ENCODE measurements around the gene ZFYVE26.

ZFYVE26 gene

DNA sequence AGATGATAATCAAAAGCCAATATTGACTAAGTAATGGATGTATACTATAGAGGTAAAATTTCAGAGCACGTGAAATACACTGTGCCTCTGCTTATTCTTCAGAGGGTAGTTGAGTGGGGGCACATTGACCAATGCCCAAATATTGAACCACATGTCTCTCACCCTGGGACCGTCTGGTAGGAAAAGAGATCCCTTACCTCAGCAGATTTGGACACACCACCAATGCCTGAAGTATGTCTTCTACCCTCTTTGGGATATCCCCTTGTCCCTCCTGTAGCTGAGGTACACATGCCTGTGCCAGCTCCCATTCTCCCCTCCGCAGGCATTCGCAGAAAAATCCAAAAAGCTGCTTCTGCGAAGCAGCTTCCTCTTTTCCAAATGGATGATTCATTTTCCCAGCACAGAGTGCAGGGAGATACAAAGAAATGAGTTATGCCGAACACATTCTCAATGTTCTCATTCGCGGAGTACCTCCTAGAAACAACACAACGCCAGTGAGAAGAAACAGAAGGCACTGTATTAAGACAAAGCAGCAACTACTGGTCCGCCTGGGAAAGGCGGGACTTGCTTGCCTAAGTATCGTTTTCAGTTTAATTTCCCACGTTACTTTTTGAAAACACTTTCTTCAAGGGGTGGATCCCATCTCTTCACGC lies 691 bp downstream of the ZFYVE26 start:
- DNase-seq: peak; percentile 68

DNA sequence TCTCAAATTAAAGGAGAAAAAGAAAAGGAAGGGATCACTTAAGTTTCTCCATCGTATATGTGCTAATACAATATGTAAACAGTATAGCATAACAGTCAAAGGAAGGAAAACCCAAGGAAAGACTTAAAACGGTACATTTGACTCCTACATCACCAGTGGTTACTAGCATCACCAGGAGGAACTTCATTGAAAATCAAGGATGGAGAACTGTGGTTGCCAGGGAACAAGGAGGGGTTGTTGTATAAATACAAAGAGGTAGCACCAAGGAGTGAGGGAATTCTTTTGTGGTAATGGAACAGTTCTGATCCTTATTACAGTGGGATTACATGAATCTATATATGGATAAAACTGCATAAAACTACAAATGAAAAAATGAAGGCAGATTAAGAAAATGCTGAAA lies 1.6 kb downstream of the ZFYVE26 start:
- DNase-seq: peak; percentile 43

DNA sequence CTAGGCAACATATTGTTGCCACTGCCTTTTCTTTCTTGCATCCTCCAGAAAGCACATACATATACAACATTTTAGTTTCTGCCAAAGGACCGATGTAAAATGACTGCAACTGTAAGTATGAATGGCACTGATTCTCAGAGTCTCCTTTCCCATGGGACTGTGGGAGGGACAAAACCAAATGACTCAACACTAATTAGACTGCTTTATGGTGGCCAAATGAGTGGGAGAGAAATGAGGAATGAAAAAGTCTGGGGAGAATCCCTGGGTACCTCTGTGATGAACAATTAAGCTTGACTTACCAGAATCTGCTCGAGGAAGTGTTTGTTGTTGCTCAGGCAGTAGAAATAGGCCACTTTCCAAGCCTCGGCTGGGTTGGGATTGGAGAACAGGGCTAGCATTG lies 10.1 kb downstream of the ZFYVE26 start:
- DNase-seq: peak; percentile 16

DNA sequence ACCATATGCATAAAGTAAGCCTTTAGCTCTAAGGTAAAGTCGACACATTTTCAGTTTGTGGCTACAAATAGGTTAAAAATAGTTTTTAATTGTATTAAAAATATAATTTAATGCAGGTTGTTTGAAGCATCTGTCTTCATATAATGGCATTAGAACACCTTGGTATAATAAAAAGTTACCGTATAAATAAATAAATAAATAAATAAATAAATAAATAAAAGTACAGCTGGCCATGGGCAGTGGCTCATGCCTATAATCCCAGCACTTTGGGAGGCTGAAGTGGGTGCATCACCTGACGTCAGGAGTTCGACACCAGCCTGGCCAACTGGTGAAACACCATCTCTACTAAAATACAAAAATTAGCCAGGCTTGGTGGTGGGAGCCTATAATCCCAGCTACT lies 15.6 kb downstream of the ZFYVE26 start:
- no peak for DNase-seq

DNA sequence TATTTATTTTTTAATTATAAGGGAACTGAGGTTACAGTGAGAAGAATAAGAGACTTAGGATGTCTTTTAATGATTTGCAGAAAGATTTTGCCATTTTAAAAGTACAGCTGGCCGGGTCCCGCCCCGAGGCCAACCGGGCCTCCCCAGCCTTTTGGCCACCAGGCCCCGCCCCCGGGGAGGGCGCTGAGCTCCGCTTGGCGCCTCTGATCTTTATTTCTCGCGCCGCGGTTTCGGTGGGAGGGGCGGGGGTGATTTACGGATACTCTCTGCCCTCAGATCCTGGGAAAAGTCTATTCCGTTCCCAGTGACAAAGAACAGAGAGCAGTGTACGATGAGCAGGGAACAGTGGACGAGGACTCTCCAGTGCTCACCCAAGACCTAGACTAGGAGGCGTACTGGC lies 17.7 kb downstream of the ZFYVE26 start:
- DNase-seq: no peak

DNA sequence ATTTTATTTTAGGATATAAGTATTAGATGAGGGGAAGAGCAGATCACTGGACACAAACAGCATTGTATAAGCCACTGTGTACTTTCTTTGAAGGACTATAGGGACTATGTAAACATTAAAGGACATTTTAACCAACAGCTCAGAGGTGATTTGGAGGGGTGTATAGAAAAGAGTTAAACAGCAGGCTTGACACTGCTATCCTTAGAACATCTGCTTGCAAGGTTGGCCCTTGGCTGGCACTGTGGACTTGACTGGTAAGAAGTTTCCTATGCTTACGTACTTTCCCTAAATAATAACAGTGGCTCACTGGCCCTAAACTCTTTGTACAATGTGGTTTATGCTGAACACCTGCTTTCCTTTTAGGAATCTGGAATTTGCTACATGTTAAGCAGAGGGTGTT lies 28.7 kb downstream of the ZFYVE26 start:
- DNase-seq: no peak

DNA sequence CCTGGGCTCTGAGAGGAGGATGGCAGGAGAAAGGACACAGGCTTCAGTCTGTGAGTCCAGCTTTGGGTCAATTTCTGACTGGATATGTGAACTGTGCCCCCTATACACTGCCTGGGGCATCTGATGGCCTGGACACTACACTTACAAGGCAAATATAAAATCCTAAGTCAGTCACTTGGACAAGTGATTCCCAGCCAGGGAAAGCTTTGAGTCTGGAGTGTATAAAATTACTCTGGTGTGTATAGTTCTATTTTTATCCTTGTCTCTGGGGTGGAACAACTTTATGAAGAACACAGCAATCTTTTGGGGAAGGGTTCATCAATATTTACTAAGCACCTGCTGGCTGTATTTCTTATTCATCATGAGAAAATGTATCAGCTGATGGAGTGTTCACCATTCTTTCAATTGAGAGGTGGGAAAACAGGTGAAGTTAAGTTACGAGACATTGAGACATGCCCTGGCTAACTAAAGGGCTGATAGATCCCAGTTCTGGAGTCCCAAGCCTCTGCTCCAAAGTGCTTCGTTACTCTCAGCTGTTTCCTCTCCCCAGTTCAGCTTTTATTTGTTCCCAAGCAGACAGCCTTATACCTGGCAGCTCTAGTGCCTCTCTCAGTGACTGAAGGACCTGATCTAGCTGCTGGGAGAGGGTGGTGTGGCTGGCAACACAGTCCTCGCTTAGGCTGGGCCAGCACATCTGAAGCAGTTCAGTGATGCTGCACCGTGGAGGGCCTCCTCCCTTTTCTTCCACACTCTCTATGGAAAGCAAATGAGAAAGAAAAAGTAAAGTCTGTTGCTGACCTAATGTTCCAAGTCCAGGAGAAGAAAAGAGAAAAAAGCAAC lies 30.9 kb downstream of the ZFYVE26 start:
- no peak for DNase-seq

DNA sequence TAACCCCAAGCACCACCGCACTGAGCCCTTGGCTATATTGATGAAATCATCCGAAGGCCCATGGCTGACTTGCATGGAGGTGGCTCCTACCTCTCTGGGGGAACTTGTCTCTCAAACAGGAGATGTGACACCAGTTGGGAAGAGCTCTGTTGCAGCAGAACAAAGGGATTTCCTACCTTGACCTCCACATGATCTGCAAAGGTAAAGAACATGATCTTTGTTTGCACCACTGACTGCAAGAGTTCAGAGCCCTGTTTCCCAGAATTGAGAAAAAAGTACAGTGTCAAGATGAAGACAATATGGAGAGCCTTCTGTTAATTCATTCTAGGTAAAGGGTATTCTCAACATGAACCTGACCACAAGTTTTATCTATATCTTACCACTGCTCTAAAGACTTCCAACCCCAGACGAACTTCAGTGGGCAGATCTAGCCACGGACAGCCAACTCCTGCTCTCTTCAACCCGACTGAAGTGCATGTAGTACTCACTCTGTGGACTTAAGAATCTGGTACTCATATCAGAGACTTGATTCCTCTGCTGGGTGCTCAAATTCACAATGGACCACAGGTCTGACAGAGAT lies 32.1 kb downstream of the ZFYVE26 start:
- no peak for DNase-seq

DNA sequence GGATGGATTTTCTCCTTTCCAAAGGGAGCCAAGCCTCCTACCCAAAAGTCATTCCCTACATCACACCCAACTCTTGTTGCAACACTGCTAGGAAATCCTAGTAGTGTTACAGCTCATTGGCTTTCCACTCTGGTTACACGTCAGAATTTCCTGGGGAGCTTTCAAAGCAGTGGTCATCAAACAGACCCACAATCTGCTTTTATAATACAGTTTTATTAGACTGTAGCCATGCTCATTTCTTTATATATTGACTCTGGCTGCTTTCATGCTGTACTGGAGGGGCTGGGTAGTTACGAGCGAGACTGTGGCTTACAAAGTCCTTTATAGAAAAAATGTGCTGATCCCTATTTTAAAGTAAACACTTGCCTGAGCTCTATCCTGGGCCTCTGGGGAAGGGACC lies 34.3 kb downstream of the ZFYVE26 start:
- DNase-seq: no peak

DNA sequence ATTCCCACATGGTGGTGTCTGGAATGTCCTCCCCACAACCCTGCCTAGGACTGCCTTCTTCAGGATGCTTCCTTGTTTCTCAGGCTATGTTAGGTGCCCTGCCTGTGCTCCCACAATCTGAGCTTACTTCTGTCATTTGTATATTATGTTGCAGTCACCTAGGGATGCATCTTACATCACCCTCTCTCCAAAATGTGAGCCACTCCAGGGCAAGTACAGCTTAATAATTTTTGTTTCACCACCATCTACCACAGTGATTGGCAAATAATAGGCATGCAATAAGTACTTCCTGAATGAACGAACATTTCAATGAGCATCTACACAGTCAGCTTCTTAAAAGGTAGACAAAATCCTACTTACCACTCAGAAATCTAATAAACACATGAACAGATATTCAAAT lies 37.6 kb downstream of the ZFYVE26 start:
- peak; percentile 36 for DNase-seq

DNA sequence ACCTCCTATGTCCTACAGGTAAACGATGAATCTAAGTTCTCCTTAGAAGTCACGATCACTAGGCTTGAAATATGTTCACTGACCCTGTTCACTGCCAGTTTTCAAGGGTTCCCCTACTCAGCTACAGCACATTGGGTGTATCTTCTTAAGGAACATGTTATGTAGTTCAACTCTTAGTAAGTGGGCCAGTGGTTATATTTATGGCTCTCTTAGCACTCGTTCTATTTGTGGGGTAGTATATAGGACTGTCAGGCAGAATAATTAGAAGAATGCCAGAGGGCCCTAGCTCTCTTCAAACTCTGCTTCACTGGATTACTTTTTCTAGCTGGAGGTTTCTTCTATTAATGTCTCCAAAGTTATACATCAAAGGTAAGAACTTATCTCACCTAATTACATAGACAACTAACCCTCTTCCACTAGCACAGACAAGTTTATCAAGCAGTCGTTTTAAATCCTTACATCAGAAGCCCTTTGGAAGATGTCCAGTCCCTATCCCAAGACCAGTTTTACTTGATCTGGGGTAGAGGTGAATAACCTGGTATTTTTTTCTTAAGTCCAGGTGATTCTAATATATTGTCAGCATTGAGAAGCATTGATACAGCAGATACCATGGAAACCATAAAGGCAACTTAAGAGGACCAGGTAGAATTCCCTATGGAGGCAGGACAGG lies 39.6 kb downstream of the ZFYVE26 start:
- DNase-seq: no peak

DNA sequence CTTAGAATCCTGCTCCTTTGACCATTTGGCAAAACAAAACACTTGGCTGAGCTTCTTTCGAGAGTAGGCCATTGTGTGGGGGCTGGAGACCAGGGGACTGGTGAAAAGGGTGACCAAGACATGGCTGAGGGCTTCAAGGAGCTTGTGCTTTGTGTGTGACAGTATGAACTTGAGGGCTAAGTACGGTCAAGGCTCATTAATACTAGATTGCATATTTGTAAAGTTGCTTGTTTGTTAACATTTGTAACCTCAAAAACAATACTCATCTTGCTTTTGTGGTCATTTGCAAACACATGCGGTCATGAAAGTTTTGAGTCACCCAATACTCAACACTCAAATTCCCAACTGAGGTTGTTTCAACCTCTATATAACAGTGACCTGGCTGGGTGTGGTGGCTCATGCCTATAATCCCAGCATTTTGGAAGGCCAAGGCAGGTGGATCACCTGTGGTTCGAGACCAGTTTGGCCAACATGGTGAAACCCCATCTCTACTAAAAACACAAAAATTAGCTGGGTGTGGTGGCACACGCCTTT lies 42.5 kb downstream of the ZFYVE26 start:
- no peak for DNase-seq

DNA sequence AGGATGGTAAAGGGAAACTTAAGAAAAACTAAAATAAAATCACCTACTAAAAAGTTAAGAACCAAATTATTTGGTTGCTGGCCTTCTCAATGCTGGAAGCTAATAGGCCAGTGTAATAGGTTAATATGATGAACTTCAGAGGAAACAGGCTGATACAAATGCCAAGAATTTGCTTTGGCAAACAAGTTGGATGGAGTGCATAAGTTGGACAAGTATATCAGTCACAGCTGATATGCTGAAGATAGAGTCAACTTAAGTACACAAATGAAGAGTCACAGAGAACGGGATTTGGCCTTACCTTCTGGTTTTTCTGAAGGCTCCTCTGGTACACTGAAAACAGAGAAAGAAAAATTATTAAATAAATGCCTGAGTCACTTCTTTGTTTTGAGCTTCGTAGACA lies 48.2 kb downstream of the ZFYVE26 start:
- no peak for DNase-seq

DNA sequence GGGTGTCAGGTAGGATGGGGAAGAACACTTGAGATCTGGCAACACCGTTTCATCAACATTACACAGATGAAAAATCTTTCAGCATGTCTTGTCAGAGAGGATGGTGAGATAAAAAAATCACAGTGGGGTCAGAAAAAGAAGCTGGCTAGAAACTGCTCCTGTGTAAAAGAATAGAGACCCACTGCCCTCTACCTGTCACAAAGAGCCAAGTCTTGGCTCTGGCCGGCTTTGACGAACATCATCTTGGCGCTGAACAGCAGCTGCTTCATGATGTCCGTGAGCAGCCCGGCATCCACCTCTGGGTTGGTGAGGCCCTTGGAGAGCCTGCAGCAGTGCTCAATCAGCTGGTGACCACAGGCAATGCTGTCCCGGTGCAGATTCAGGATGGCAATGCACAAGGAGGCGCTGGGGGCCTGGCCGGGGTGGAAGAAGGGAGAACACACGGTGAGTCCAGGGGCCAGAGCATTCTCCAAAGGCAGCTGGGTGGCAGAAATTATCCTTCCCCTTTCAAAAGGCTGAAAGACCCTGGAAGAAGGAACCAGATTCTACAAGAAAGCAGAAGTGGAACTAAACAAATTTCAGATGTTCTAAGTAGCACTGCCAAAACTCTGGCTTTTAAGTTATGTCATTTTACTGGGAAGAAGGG lies 50.2 kb downstream of the ZFYVE26 start:
- DNase-seq: peak; percentile 85

DNA sequence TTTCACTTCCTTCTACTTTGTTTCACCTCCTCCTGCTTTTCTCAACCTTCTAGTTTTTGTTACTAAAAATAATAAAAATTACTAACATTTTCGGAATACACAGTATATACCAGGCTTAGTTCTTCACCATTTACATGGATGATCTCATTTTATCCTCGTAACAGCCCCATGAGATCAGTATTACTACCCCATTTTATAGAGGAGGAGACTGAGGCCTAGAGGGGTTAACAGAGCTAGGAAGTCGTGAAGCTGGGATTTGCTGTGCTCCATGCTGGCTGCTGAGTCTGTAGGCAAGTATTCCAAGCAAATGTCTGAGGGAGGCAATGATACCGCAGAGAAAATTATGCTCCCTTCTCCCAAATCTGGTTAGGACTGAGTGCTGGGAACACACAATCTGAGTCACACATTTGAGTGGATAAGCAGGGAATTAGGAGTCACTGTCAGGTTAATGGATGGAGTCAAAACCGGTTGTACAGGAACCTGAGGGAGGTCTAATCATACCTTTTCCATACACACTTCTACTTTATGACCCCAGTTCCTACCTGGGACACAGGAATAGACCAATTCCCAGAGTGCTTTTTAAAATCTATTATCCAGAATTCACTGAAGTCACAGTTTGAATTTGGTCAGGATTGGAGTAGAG lies 51.1 kb downstream of the ZFYVE26 start:
- DNase-seq: no peak

DNA sequence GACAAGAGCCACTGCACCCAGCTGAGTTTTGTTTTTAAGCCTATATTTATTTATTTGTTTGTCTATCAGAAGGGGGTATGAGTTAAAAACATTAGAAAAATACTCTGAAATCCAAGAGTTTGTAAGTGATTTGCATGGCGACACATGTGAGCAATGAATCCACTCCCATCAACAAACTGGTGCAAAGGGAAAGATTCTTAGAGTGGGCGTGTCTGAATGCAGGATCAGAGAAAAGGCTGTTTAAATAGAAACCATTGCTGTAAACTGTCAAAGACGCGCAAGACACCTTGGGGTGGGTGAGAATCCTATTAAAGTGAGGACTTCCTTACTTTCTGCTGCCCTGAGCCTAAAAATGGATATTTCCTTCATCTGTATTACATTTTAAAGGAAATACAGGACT lies 51.9 kb downstream of the ZFYVE26 start:
- no peak for DNase-seq

DNA sequence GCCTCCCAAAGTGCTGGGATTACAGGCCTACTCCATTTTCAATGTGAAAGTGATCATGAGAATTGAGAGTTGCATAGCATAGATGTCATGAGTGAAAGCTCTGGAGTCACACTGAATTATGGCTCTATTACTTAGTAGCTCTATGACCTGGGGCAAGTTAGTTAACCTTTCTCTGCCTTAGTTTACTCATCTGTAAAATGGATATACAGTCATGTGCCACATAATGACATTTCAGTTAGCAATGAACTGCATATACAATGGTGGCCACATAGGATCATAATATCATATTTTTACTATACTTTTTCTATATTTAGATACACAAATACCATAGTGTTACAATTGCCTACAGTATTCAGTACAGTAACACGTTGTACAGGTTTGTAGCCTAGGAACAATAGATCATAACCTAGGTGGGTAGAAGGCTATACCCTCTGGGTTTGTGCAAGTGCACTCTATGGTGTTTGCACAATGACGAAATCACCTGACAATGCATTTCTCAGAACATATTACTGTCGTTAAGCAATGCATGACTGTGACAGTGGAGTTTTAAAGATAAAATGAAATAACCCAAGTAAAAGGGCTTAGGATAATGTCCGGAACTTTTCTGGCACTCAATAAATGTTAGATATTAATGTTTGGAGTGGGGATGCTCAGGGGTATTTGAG lies 53.1 kb downstream of the ZFYVE26 start:
- DNase-seq: peak; percentile 55

DNA sequence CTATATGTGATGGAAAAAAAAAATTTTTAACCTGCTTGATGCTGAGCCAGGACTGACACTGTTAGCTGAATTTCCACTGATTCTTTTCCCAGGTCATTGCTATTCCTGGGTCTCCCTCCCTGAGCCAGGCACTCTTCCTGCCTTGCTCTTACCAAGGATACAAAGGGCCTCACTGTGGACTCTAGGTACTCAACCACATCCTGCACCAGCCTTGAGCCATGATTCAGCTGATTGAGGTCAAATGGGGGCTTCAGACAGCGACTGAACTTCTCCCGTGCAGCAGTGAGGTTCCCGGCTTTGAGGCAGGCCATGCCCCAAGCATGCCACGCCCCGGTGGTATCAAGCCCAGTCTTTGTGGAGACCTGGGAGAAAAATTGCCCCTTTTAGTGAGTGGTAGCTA lies 54.3 kb downstream of the ZFYVE26 start:
- no peak for DNase-seq

DNA sequence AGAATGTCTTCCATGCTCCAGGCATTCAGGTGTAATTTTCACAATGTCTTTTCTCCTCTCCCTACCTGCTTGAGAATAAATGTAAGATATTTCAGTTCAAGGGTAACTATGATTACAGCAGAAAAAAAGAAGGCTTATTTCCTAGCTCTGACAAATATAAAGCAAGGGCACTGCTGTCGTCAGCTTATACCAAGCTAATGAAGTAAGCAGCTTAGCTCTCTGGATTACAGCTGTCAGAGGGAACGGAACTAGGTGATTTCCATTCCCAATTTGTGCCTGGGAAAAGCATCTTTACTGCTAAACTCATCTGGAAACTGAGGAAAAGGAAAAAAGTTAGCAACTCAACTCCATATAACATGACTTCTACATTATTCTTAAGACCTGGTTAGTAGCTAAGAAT lies 56.5 kb downstream of the ZFYVE26 start:
- DNase-seq: no peak

DNA sequence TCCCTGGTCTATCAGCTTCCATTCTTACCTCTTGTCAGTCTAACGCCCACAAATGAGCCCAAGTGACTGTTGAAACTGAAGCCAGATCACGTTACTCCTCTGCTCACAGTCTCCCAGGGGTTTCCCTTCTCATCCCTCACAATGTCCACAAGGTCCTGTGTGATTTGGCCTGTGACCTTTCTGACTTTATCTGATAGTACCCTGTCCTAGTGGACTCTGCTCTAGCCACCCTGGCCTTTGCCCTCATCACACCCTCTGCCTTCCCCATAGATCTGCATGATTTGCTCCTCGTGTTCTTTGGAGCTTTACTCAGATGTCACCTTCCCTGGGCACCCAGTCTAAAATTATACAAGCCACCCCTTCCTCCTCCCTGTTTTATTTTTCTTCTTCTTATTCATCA lies 59.2 kb downstream of the ZFYVE26 start:
- no peak for DNase-seq

DNA sequence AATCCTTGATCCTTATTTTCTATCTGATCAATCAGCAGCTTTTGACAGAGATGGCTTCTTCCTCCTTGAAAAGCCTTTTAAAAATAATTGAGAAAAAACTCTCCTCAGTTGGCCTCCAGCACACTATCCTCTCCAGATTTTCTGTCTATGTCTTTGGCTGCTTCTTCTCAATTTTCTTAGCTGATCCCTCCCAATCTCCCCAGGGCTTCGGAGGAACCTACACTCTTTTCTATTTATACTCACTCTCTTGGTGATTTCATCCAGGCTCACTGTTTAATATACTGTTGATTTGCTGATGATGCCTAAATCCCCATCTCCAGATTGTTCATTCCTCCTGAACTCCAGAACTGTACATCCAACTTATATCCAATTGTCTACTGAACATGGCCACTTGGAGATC lies 59.9 kb downstream of the ZFYVE26 start:
- DNase-seq: no peak
